Measurements from ENCODE around the gene C10orf105. TPM values are rescaled to one million over a fixed set of nuclear protein-coding genes. Genes with fewer than 3 reads are reported as not detected.

Gene C10orf105
- total RNA-seq, 1 experiment from 2014 or later, result not detected

DNA sequence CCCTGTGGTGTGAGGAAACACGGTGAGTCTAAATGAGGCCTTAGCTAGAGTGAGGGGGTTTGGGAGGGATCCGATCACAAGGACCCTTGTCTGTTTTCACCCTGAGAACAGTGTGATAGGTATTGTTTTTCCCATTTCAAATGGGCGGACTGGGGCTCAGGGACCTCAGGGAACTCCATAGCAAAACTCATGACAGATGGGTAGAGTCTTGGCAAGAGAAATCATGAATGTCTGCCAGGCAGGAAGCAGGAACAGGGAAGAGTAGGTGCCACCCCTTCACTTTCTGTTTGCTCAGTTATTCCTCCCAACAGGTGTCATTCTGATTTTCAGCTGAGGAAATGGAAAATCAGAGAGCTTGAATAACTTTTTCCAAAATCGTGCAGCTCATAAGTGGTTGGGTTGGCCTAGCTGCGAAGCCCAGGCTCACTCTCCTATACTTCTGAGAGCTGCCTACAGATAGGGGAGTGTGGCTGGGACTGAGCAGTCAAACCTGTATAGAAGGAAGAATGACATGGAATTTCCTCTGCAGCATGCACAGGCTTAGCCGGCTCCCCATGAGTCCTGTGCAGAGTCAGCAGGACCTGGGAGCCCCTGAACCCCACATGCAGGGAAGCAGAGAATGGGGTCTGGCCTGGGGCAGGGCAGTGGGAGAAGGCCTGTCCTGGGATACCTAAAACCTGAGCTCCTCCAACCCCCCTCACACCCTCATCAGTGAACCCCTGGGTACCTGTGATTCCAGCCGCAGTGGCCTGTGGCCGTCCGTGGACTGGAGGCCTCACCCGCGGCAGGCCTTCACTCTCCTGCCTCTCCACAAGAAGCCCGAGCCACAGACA, 17.6 kb upstream of the C10orf105 start:
- no peaks in the 10 kb centered on the region for H3K9me2 ChIP-seq (replicated peaks; ENCODE audit: low read length)
- no peaks in the 10 kb centered on the region for H3K36me3 ChIP-seq (ENCODE audit: low read depth, low read length)
- no TSS peak for BruUV-seq (replicated peaks)
- H3K4me3 ChIP-seq (ENCODE audit: low read length), result no peak overlapping the region
- no peak overlapping the region for H3K9ac ChIP-seq (ENCODE audit: low read length)
- H3K27me3 ChIP-seq (ENCODE audit: low read length), result no peaks in the 10 kb centered on the region
- H3K4me2 ChIP-seq (ENCODE audit: low read length), result no peak overlapping the region
- no peaks in the 10 kb centered on the region for H3K79me2 ChIP-seq (ENCODE audit: low read length)
- H4K20me1 ChIP-seq (ENCODE audit: low read length), result no peaks in the 10 kb centered on the region
- CTCF ChIA-PET, result no interaction called here
- H3F3A ChIP-seq (ENCODE audit: low read length, unreplicated experiment), result no peaks in the 10 kb centered on the region
- DNase-seq (no peak), ATAC-seq (no peak)
- TF ChIP-seq EZH2phosphoT487 (IDR thresholded peaks at IDR 0.05; ENCODE audit: borderline replicate concordance, low read length) (no peak), EZH2 (IDR thresholded peaks at IDR 0.05; ENCODE audit: low read length, unreplicated experiment) (no peak), CTCF (conservative IDR thresholded peaks at IDR 0.05; ENCODE audit: low read depth, low read length) (no peak)
- no peaks in the 10 kb centered on the region for H3K4me1 ChIP-seq (ENCODE audit: insufficient read depth, low read length)
- intact Hi-C loops (cut with micrococcal nuclease), result no loop called here
- no peak overlapping the region for H2AFZ ChIP-seq (ENCODE audit: low read length)
- no peak overlapping the region for H3K27ac ChIP-seq (ENCODE audit: low read length)
- H3K9me3 ChIP-seq (ENCODE audit: low read length), result no peaks in the 10 kb centered on the region
- POLR2A ChIA-PET (ENCODE audit: unreplicated experiment), result no interaction called here

GRCh38 chr10:71736570-71736952, 17.0 kb upstream of the C10orf105 start:
- Histone ChIP-seq H4K20me1 (ENCODE audit: low read length) (no peaks in the 10 kb centered on the region), H3K9me2 (replicated peaks; ENCODE audit: low read length) (no peaks in the 10 kb centered on the region), H3F3A (ENCODE audit: low read length, unreplicated experiment) (no peaks in the 10 kb centered on the region), H3K4me1 (ENCODE audit: insufficient read depth, low read length) (no peaks in the 10 kb centered on the region), H3K9ac (ENCODE audit: low read length) (no peak overlapping the region), H3K36me3 (ENCODE audit: low read depth, low read length) (no peaks in the 10 kb centered on the region), H3K9me3 (ENCODE audit: low read length) (no peaks in the 10 kb centered on the region), H3K27me3 (ENCODE audit: low read length) (no peaks in the 10 kb centered on the region), H3K4me3 (ENCODE audit: low read length) (no peak overlapping the region), H3K27ac (ENCODE audit: low read length) (no peak overlapping the region), H2AFZ (ENCODE audit: low read length) (no peak overlapping the region), H3K4me2 (ENCODE audit: low read length) (no peak overlapping the region), H3K79me2 (ENCODE audit: low read length) (no peaks in the 10 kb centered on the region)
- CTCF ChIA-PET, result no interaction called here
- POLR2A ChIA-PET (ENCODE audit: unreplicated experiment), result no interaction called here
- TF ChIP-seq EZH2 (IDR thresholded peaks at IDR 0.05; ENCODE audit: low read length, unreplicated experiment) (no peak), EZH2phosphoT487 (IDR thresholded peaks at IDR 0.05; ENCODE audit: borderline replicate concordance, low read length) (no peak), CTCF (conservative IDR thresholded peaks at IDR 0.05; ENCODE audit: low read depth, low read length) (no peak)
- no peak for ATAC-seq
- no TSS peak for BruUV-seq (replicated peaks)
- intact Hi-C loops (cut with micrococcal nuclease), result no loop called here
- no peak for DNase-seq

Data from PC-3 (cell line).